ENCODE data around the gene C10orf120.

DNA sequence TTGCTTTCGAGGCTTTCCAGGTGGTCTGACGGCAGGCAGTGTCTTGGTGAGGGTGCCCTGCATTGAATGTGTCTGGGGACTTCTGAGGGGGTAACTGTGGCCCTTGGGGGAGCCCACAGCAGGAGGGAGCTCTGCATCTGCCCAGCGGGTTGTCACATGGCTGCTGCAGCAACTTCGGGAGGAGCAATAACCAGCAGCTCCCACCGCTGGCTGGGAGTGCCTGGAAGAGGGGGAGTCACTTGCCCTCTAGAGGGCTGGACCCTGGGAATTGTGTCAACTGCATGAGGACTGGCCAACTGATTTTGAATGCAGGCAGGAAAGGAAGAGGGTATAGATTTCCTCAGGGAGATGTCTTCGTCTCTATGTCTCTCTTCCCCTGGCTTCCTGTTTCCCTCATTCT lies 26.4 kb downstream of the C10orf120 start:
- TF ChIP-seq CTCF (conservative IDR thresholded peaks at IDR 0.05 in 1 of 2, IDR thresholded peaks at IDR 0.05 in 1 of 2; ENCODE audit: low read depth in 1 of 2, low read length in 2 of 2) (no peak), EZH2 (IDR thresholded peaks at IDR 0.05; ENCODE audit: low read length, missing control alignments) (no peak)

Data from fibroblast of lung (primary cell).